ENCODE measurements around the gene TBX2.

The TBX2 gene

DNA sequence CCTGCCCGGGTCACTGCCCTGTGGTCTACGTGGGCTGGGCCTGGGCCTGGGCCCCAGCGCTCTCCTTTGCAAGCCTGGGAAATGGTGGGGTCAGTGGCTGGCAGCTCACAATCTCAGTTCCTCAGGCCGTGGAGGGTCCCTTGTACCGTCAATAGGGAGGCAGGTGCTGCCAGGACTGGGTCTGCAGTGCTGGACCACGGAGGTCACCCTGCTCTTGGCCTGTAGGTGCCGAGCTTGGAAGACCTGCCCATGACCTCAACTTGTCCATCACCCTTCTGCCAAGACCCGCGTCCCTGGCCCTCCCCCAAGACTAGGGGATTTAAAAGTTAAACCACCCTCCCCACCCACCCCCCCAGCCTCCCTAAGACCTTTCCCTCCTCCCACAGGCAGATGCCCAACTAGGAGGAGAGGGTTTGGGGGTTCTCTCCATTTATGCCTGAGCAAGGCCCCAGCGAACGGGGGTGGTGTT, 2.5 kb downstream of the TBX2 start:
- DNase-seq (ENCODE audit: low spot score), result no peak

DNA sequence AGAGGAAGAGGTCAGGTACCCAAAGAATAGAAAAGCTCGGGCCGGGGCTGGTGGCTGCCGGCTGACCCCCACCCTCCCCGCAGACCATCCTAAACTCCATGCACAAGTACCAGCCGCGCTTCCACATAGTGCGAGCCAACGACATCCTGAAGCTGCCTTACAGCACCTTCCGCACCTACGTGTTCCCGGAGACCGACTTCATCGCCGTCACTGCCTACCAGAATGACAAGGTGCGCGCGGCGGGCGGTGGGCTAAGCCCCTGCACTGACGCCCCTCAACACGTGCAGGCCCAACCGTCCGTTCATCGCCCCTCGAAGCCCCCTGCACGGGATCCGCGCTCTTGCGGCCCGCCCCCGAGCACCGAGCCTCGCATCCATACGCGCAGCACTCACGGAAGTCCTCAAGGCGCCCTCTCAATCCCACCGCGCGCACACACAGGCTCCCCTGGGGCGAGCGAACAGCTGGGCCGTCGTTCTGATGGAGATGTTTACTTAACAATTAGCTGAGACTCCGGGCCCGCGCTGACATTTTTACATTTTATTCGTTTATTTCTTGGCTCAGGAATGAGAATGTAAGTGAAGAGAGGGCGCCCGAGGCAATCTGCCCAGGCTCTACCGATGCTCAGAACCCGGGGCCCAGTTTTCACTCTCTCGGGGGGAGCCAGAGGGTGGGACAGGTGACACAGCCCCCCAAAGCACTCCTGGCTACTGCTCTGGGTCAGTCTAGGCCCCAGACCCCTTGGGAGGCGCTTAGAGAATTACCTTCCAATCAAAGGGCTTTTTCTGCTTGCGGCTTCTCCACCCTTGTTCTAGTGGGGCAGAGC, 3.5 kb downstream of the TBX2 start:
- DNase-seq (ENCODE audit: low spot score), result no peak

DNA sequence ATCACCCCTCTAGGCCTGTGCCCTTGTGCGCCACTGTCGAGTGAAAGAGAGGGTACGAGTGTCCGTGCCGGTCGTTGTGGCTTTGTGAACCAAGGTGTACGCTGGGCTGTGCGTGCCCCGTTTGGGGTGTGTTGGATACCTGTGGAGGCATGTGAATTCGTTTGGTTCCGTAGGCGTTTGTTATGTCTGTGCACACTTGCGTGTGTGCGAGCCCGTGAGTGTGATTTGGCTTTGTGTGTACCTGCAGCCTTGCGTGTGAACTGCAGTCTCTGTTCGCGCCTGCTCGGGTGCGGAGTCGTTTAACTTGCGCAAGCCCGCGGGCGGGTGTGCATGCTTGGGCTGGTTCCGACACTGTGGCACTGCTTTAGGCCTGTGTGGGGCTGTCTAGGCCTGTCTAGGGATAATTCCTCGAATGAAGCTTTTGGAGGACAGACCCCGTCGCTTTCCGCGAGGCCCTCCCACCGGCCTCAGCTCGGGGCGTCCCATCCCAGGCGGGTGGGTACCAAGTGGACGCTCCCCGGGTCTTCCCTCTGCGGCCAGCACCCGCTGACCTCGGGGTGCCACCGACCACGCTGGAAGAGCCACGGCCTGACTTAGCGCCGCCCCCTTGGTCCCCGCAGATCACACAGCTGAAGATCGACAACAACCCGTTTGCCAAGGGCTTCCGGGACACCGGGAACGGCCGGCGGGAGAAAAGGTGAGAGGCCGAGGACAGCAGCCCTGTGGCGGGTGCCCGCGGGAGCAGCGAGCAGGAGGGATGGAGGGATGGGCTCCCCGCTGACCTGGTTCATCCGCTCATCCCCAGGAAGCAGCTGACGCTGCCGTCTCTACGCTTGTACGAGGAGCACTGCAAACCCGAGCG, 4.4 kb downstream of the TBX2 start:
- DNase-seq (ENCODE audit: low spot score), result no peak

DNA sequence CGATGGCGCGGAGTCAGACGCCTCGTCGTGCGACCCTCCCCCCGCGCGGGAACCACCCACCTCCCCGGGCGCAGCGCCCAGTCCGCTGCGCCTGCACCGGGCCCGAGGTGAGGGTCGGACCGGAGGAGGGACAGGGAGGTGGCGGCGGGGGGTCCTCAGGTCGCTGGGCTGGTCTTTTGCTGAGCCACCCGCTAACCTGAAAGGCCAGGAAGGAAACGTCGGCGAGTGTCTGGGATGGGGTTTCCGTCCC, 4.9 kb downstream of the TBX2 start:
- DNase-seq (ENCODE audit: low spot score), result no peak

DNA sequence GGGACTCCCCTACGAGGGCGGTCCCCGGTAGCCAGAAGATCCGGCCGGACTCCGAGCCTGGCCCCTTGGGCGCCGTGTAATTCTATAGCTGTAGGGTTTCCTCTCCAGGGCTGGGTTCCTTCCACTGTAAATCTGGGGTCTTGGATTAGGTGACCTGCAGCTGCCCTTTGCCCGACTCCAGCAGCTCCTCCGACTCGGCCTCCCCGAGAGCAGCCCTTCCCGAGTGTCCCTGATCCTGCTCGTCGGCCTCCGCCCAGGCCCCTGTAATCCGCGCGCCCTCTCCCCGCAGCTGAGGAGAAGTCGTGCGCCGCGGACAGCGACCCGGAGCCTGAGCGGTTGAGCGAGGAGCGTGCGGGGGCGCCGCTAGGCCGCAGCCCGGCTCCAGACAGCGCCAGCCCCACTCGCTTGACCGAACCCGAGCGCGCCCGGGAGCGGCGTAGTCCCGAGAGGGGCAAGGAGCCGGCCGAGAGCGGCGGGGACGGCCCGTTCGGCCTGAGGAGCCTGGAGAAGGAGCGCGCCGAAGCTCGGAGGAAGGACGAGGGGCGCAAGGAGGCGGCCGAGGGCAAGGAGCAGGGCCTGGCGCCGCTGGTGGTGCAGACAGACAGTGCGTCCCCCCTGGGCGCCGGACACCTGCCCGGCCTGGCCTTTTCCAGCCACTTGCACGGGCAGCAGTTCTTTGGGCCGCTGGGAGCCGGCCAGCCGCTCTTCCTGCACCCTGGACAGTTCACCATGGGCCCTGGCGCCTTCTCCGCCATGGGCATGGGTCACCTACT, 5.5 kb downstream of the TBX2 start:
- no peak for DNase-seq (ENCODE audit: low spot score)

DNA sequence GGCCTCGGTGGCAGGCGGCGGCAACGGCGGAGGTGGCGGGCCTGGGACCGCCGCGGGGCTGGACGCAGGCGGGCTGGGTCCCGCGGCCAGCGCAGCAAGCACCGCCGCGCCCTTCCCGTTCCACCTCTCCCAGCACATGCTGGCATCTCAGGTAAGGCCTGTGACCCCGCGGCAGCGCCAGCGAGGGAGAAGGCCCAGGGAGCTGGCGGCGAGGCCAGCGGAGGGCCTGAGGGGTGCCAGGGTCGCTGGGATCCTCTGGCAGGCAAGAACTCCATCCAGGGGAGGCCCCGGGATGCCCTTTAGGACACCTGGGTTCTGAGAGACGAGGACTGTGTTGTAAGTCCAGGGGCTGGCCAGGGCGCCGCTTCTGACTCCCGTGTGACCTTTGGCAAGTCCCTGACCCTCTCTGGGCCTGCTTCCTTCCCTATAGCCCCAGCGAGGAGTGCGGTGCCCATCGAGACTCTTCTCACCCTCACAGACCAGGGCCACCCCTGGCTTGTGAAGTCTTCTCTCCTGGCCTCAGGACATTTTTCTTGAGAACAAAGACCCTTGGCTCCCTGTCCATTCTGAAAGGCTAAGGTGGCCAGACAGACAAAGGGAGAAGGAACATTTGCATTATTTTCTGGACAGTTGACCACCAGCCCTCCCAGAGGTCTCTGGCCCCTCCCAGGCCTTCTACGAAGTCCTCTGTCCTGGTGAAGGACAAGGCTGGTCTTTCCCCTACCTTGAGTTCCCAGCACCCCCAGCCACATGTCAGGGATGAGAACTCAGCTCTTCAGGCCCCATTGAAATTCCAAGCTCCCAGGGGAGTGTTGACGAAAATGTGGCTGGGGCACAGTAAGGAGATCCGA, 6.3 kb downstream of the TBX2 start:
- no peak for DNase-seq (ENCODE audit: low spot score)

DNA sequence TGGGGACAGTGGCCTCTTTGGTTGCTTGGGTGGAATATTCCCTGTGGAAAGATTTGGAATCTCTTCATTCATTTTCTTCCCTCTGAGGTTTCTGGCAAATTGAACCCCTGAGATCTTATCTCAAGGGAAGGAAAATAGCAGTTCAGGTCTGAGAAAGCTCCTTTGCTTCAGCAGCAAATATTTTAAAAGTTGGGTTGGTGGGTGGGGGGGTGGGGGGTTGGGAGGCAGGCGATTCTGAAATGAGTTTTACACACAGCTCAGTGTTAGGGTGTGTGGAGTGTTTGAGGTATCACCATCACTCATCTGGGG, 6.8 kb downstream of the TBX2 start:
- DNase-seq (ENCODE audit: low spot score), result no peak

DNA sequence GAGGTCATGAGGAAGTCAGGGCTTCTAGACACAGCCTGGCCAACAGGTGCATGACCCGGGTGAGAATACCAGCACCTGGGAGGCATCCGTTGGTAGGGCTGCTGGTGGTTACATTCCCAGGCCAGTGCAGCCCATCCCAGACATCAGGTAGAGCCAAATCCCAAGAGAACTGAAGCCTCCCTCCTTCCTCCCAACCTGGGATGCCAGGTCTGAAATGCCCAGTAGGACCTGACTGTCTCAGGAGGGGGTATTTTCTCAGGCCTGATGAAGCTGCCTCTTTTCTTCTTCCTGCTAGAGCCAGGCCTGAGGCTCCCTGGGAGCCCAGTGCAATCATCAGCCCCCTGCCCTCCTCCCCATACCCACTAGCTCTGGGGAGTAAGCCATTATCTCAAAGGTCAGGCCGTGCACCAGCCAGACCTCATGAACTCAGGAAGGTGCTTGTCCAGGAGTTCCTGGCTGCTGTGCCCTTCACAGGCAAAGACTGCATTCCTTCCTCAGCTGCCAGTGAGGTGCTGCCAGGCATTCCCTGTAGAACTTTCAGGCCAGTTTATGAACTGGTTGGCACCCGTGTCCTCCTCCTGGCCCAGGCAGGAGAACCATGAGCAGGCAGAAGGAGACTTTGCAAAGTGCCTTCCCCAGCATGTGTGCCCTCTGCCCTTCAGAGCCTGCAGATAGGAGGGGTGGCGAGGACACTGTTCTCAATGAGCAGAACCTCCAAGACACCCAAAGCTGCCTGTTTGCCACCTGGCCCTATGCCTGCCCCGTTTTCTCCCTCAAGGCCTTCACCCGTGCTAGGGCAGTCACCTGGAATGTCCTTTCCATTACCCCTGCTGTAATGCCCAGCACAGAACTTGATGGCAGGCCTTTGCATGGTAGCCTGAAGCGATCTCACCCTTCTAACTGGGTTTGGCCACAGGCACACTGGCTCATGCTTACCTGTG, 7.6 kb downstream of the TBX2 start:
- DNase-seq (ENCODE audit: low spot score), result no peak

DNA sequence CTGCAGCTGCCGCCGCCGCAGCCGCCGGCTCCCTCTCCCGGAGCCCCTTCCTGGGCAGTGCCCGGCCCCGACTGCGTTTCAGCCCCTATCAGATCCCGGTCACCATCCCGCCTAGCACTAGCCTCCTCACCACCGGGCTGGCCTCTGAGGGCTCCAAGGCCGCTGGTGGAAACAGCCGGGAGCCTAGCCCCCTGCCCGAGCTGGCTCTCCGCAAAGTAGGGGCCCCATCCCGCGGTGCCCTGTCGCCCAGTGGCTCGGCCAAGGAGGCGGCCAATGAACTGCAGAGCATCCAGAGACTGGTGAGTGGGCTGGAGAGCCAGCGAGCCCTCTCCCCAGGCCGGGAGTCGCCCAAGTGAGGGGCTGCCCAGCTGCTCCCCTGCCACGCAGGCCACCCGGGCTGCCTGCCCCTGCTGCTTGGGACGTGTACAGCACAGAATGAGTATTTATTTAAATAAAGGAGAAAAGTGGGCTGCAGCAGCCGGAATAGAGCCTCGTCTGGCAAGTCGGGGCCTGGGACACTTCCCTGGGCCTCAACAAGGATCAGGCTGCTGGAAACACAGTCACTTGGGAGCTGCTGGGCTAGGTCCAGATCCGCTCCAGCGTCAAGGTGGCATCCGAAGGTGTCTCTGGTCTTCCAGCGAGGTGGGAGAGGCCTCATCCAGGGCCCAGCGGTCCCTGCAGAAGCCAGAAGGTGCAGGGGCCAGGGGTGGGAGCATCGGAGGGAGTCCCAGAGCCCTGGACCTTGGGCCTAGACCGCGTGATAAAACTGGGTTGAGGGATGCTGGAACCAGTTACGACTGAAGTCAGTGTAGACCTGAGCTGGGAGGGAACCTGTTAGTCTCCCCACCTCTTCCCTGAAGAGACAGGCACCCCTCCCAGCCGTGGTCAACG, 8.8 kb downstream of the TBX2 start:
- no peak for DNase-seq (ENCODE audit: low spot score)

DNA sequence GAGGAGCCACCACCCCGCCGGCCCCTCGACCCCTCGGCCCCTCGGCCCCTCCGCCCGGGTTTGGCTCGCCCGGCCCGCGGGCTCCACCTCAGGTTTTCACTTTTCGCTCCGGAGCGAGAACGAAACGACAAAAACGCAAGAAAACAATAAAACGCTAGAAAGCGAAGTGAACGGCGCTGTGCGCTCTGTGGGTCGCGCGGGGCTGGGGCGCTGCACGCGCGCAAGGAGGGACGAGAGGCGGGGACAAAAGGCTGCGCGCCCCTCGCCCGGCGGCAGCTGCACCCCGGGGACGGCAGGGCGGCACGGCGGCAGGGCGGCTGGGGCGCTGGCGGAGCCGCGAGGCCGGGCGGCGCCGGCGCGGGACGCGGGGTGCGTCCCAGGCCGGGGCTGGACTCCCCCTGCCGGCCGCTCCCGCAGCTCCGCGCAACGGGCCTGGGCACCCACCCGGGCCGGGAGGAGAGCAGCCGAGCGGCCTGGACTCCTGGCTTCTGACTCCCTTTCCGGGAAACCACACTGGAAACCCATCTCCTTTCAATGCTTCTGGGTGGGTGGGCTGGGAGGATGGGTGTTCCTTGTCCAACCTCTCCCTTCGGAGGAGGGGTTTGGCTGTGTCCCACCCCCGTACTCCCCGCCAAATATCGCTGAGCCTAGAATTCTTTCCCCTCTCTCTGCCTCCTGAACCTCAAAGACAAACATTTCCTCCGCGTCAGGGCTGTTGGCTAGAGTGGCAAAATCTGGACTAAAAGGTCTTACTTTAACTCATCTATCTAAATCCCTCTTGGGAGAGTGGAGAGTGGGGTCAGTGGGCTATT, 9.9 kb downstream of the TBX2 start:
- peak; percentile 53 for DNase-seq (ENCODE audit: low spot score)

DNA sequence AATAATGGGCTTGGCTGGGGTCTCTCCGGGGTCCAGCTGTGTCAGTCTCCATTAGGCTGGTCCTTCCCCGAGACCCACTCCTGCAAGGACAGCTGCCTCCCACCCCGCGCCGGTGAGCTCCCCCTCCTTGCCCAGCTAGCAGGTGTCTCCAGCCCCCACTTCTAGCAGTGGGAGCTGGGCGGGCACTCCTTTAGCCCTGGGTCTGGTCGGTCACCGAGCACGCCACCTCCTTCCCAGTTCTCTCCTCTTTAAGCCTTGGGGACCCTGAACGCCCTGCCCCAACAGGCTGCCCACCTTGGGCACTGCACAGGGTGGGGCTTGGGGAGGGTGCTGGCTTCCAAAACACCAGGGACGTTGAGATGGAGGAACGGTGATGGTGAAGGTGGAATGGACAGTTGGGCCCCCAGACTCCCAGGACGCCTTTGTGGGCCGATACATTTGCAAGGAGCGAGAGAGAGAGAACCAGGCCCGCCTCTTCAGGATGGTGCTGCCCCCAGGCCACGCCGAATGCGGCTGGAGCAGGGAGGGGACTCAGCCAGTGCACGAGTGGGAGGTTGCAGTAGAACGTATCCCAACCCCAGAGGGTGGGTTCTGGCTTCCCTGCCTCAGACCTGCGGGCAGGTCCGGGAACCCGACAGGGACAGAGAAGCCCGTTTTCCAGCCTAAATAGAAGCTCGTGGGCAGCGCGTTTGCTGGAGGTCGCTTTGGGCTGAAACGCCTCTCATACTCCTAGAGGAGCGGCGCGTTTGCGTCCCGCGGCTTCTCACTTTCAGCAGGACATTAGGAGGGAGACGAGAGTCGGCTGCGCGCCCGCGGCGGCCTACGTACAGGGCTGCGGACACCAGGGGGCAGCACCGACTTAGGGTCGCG, 10.7 kb downstream of the TBX2 start:
- DNase-seq (ENCODE audit: low spot score), result no peak

DNA sequence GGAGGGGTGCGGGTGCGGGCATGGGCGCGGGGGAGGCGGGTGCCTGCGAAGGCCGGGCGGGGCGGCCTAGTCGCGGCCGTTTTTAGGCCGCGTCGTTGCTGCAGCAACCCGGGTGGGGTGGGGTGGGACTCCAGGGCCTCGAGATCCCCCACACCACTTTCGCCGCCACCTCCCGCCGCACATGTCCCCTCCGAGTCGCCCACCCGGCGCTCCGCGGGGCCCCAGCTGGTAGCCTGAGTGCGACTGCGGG, 11.3 kb downstream of the TBX2 start:
- DNase-seq (ENCODE audit: low spot score), result no peak

DNA sequence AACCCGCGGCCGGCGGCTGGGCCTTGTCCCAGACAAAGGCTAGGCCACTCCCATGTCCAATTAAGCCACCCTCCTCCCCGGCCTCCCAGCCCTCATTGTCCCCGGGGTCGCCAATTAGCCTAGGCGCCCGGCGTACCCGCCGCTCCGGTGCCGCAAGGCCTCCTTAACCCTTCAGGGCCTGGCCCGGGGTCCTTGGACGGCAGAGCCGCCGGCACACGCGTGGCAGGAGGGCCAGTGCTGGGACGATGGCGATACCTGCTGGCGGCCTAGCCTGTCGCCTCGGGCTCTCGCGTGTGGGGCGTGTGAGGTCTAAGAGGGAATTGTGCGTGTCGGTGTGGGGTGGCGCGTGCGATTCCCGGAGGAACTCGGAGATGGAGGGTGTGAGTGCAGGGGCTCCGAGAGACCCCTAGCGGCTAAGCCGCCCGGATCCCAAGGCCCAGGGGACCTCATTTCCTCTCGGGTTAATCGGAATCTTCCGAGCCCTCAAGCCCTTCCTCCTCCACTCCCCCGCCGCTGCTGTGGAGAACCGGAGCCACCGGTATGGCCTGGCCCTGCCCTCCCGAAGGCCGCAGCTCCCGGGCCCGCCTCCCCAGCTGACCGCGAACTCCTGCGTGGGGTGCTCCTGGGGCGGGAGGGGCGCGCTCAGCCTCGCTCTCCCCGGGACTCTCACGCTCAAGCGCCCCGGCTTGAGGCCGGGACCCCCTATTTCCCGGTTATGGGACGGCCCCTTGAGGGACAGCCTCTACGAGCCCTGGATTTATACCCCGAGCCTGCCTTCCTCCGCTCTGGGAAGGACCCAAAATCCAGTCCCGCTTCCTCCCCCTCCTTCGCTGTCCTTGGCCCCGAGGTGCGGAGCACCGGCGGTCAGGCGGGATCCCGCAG, 11.9 kb downstream of the TBX2 start:
- DNase-seq (ENCODE audit: low spot score), result peak; percentile 71

DNA sequence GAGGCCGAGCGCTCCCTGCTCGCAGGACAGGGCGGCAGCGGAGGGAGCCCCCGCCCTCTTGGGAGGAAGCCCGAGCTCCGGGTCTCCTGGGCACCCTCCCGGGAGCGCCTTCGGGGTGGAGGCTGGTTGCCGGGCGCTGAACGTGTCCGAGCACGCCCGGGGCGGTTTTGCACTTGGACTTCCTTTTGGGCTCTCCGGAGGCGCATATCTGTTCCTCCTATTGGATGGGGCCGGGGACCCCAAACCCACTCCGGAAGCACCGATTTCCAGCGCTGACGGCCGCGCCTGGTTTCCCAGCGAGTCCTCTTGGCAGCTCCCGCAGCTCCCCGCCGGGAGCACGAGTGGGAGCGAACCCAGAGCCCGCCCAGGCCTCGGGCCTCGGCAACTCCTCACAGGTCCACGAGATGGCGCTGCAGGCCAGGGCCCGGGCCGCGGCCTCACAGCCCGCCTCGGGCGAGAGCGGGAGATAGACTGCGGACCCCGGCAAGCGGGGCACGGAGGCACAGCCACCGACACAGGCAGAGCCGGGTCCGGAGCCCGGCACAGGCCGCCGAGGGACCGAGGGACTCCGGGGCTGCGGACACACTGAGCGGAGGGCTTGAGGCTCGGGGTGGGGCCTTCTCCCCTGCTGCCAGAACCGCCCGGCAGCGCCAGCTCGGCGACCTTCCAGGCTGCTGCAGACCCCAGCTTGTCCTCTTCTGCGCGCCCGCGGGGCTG, 12.7 kb downstream of the TBX2 start:
- peak; percentile 81 for DNase-seq (ENCODE audit: low spot score)

DNA sequence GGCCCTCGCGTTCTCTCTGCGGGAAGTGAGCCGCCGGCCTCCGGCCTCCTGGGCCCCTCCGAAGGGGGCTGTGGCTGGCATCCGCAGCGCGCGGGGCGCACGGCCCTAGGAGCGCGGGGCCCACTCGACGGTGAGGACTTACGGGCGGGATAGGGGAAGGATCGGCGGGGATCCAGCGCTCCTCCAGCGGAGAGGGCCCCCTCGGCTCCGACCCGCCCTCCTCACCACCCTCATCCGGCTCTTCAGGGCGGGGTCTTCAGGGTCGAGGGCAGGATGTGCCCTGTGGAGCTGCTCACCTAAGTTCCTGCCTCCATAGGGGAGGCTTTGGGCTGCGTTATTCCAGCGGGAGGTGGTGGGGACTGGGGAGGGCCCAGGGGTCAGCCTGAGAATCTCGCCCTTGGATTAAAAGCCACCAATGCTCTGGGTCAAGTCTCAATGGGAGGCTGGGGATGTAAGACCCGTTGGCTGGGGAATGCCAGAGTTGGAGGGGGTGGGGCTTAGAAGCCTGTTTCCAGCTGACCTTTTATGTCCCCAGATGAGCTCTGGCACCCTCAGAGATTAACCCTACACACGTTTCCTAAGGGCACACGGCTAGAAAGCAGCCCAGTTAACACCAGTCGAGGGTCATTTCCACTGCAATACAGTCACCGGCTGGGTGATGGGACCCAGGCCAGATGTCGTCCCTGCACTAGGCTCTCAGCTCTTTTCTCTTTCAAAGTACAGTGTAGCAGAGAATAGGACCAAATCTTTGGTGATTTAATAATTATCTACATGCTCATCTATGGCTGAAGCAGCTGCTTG, 13.4 kb downstream of the TBX2 start:
- peak; percentile 8 for DNase-seq (ENCODE audit: low spot score)

DNA sequence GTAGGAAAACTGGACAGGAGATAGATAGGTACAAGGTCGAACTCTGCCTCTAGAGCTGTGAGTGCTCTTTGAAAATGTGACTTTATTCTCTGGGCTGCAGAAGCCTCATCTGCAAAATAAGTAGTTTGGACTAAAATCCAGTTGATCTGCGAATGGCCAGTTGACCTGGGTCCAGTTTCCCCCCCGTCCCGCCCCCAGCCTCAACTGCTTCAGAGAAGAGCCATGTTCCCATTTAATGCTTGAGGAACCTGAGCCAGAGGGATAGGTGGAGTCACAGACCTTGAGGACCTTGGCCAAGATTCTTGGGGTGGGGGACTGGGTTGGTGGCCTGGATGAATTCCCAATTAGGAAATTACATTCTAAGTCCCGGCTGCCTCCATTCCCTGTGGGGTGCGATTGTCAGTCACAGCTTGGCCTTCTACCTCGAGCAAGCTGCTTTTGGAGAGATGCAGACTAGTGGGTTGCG, 14.1 kb downstream of the TBX2 start:
- DNase-seq (ENCODE audit: low spot score), result no peak
